HFFc6 (cell line): ENCODE results near the gene NLN. TPM values are rescaled to one million over a fixed set of nuclear protein-coding genes. Genes with fewer than 3 reads are reported as not detected.

Experiments
- DNase-seq: peaks from one replicate; pipeline ENCODE4 v3.0.0-alpha.2; 2018
- H3K27ac Mint-ChIP-seq: 2 replicates; pipeline ENCODE4 v1.8.0; 2020; ENCODE audit warnings: mild to moderate bottlenecking, mixed read lengths
- H3K27me3 Mint-ChIP-seq: 2 replicates; pipeline ENCODE4 v1.8.0; 2021; ENCODE audit warnings: mild to moderate bottlenecking, moderate library complexity, mixed read lengths; ENCODE audit not compliant: insufficient read depth
- H3K36me3 Mint-ChIP-seq: 2 replicates; pipeline ENCODE4 v1.8.0; 2021; ENCODE audit warnings: low read depth, mixed read lengths
- H3K4me1 Mint-ChIP-seq: 2 replicates; pipeline ENCODE4 v1.8.0; 2020; ENCODE audit warnings: low read depth, mixed read lengths
- H3K4me3 Mint-ChIP-seq: 2 replicates; pipeline ENCODE4 v1.8.0; 2020; ENCODE audit warnings: mild to moderate bottlenecking, moderate library complexity, mixed read lengths
- H3K9me3 Mint-ChIP-seq: 2 replicates; pipeline ENCODE4 v1.8.0; 2020; ENCODE audit warnings: mild to moderate bottlenecking, mixed read lengths
- CTCF ChIP-seq: fragments of 200-600 bp; sonication (generic); IDR thresholded peaks from 2 replicates; pipeline ENCODE4 v1.5.0; 2021; ENCODE audit warnings: antibody characterized with exemption, mild to moderate bottlenecking
- total RNA-seq, 6 experiments: library from RNA; stranded (reverse); fragmentation: NEBNext Ultra II Directional; extraction: Animal tissue kit (Norgen Biotek cat#: 25700); gene quantifications; 2 replicates in 1 of 6; 3 replicates in 5 of 6; pipeline ENCODE4 v1.2.3, GENCODE V29; 2021

NLN gene
- total RNA-seq, 6 experiments from 2014 or later = 47.9 to 62.0 (median 57.1) TPM

- Mint-ChIP-seq H3K36me3 (peaks cover 34% of the 10 kb centered on the region), H3K4me3 (no peak overlapping the region; the same call in 1 of the 2 replicates), H3K27ac (no peak overlapping the region; the same call in 1 of the 2 replicates), H3K4me1 (peaks cover 59% of the 10 kb centered on the region), H3K27me3 (no peaks in the 10 kb centered on the region; the same call in 1 of the 2 replicates), H3K9me3 (no peaks in the 10 kb centered on the region)
- DNase-seq = no peak
- no peak for TF ChIP-seq CTCF
Measured at GRCh38 chr5:65799857-65800256, 77.9 kb downstream of the NLN start.

- Mint-ChIP-seq H3K27ac (peak overlapping the region; percentile 91), H3K36me3 (peaks cover 43% of the 10 kb centered on the region), H3K27me3 (no peaks in the 10 kb centered on the region; the same call in 1 of the 2 replicates), H3K9me3 (no peaks in the 10 kb centered on the region), H3K4me3 (peak overlapping the region; percentile 80), H3K4me1 (peaks cover 64% of the 10 kb centered on the region)
- peak; percentile 33 for DNase-seq
- no peak for TF ChIP-seq CTCF
Measured at GRCh38 chr5:65800775-65801174, 78.8 kb downstream of the NLN start.

GRCh38 chr5:65801352-65801783 is 79.4 kb downstream of the NLN start:
- peak; percentile 90 for DNase-seq
- peaks cover 64% of the 10 kb centered on the region for H3K4me1 Mint-ChIP-seq
- no peaks in the 10 kb centered on the region for H3K9me3 Mint-ChIP-seq
- peak overlapping the region; percentile 80 for H3K4me3 Mint-ChIP-seq
- no peaks in the 10 kb centered on the region; the same call in 1 of the 2 replicates for H3K27me3 Mint-ChIP-seq
- H3K36me3 Mint-ChIP-seq = peaks cover 46% of the 10 kb centered on the region
- no peak for TF ChIP-seq CTCF
- peak overlapping the region; percentile 91 for H3K27ac Mint-ChIP-seq

GRCh38 chr5:65802080-65802479 is 80.1 kb downstream of the NLN start:
- Mint-ChIP-seq H3K9me3 (no peaks in the 10 kb centered on the region), H3K36me3 (peaks cover 42% of the 10 kb centered on the region), H3K27me3 (no peaks in the 10 kb centered on the region; the same call in 1 of the 2 replicates), H3K4me3 (peak overlapping the region; percentile 80; the same call in 1 of the 2 replicates), H3K4me1 (peaks cover 61% of the 10 kb centered on the region), H3K27ac (peak overlapping the region; percentile 91)
- TF ChIP-seq CTCF = no peak
- no peak for DNase-seq

- Mint-ChIP-seq H3K4me3 (no peak overlapping the region), H3K9me3 (no peaks in the 10 kb centered on the region), H3K27me3 (no peaks in the 10 kb centered on the region; the same call in 1 of the 2 replicates), H3K27ac (no peak overlapping the region), H3K4me1 (peaks cover 67% of the 10 kb centered on the region), H3K36me3 (peaks cover 35% of the 10 kb centered on the region)
- no peak for TF ChIP-seq CTCF
- DNase-seq = no peak
Measured at GRCh38 chr5:65802820-65803219, 80.8 kb downstream of the NLN start.
